HL-60 (cell line): ENCODE data around the gene CWC15.

Experiments used
- DNase-seq, 2 experiments: peaks; one replicate each; pipeline ENCODE4 v3.0.0-alpha.2; 2010 to 2020; ENCODE audit warnings: low read depth in 1 of 2, low spot score in 1 of 2
- H3K27ac ChIP-seq: fragments of 250-450 bp; sonication (Bioruptor Pico); replicated peaks from 2 replicates; pipeline ENCODE4 v1.5.1; 2020; ENCODE audit warnings: mild to moderate bottlenecking, moderate library complexity
- H3K27me3 ChIP-seq: fragments of 250-450 bp; sonication (Bioruptor Pico); 2 replicates; pipeline ENCODE4 v1.5.1; 2021; ENCODE audit warnings: mild to moderate bottlenecking, moderate library complexity; ENCODE audit not compliant: insufficient read depth, poor library complexity, severe bottlenecking
- H3K4me3 ChIP-seq: replicated peaks from 2 replicates; pipeline ENCODE4 v1.5.1; 2011; ENCODE audit warnings: mild to moderate bottlenecking, control low read depth, low read length; ENCODE audit not compliant: insufficient read depth
- CTCF ChIP-seq: IDR thresholded peaks from one replicate; pipeline ENCODE4 v1.5.1; 2011; ENCODE audit warnings: low read length, control low read depth, inconsistent platforms; ENCODE audit not compliant: insufficient read depth
- GABPA ChIP-seq: IDR thresholded peaks from 2 replicates; pipeline ENCODE4 v1.6.1; 2012; ENCODE audit warnings: low read depth
- POLR2AphosphoS5 ChIP-seq: IDR thresholded peaks from 2 replicates; pipeline ENCODE4 v1.6.1; 2012; ENCODE audit warnings: low read depth
- SPI1 ChIP-seq: IDR thresholded peaks from 2 replicates; pipeline ENCODE4 v1.6.1; 2012; ENCODE audit warnings: low read depth, mild to moderate bottlenecking, borderline replicate concordance
- TF ChIP-seq, protein P1 (sequence below): IDR thresholded peaks from 2 replicates; pipeline ENCODE4 v1.6.1; 2012; ENCODE audit warnings: low read depth; ENCODE audit not compliant: insufficient replicate concordance

The CWC15 gene

GRCh38 chr11:94928117-94928990 lies 45.0 kb downstream of the CWC15 start:
- H3K27ac ChIP-seq, result no peak overlapping the region

DNA sequence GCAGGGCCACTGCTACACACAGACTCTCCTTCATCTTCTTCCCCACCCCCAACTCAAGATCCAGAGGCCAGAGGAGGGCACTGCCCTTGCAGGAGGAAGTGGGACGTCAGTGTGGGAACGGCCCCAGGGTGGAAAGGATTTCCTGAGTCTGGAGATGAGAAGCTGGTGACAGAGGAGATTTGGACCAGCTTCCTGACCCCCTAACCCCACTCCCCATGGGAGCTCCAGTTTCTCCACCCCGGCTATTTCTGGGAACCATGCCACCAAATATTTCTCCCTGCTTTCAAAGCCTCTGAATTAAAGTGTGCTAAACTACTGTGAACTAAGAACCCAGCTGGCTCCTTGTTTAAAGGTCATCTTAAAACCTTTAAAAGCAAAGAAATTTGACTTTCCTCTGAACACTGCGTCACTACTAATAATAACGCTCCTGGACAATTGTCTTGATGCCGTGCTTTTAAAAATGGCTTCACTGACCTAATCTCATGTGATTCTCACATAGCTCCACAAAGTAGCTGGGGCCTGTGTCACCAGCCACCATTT lies 46.6 kb downstream of the CWC15 start:
- Histone ChIP-seq H3K27ac (no peak overlapping the region), H3K27me3 (no peaks in the 10 kb centered on the region), H3K4me3 (no peak overlapping the region)
- peak; percentile 16; the same call in 1 of the 2 replicates for TF ChIP-seq SPI1
- TF ChIP-seq, protein P1, sequence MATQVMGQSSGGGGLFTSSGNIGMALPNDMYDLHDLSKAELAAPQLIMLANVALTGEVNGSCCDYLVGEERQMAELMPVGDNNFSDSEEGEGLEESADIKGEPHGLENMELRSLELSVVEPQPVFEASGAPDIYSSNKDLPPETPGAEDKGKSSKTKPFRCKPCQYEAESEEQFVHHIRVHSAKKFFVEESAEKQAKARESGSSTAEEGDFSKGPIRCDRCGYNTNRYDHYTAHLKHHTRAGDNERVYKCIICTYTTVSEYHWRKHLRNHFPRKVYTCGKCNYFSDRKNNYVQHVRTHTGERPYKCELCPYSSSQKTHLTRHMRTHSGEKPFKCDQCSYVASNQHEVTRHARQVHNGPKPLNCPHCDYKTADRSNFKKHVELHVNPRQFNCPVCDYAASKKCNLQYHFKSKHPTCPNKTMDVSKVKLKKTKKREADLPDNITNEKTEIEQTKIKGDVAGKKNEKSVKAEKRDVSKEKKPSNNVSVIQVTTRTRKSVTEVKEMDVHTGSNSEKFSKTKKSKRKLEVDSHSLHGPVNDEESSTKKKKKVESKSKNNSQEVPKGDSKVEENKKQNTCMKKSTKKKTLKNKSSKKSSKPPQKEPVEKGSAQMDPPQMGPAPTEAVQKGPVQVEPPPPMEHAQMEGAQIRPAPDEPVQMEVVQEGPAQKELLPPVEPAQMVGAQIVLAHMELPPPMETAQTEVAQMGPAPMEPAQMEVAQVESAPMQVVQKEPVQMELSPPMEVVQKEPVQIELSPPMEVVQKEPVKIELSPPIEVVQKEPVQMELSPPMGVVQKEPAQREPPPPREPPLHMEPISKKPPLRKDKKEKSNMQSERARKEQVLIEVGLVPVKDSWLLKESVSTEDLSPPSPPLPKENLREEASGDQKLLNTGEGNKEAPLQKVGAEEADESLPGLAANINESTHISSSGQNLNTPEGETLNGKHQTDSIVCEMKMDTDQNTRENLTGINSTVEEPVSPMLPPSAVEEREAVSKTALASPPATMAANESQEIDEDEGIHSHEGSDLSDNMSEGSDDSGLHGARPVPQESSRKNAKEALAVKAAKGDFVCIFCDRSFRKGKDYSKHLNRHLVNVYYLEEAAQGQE, result no peak
- TF ChIP-seq POLR2AphosphoS5, result no peak
- no peak for TF ChIP-seq CTCF
- no peak for TF ChIP-seq GABPA
- no peak for DNase-seq

More at GRCh38 chr11:94928117-94928990, 45.0 kb downstream of the CWC15 start:
- no peaks in the 10 kb centered on the region for H3K27me3 ChIP-seq
- no peak for TF ChIP-seq GABPA
- TF ChIP-seq, protein P1, result no peak
- no peak for TF ChIP-seq POLR2AphosphoS5
- TF ChIP-seq CTCF, result no peak
- no peak for TF ChIP-seq SPI1
- no peak overlapping the region for H3K4me3 ChIP-seq
- no peak for DNase-seq

- DNase-seq, result no peak
- no peak overlapping the region for H3K27ac ChIP-seq
- TF ChIP-seq, protein P1, result no peak
- TF ChIP-seq GABPA (no peak), SPI1 (no peak), POLR2AphosphoS5 (no peak), CTCF (no peak)
- H3K4me3 ChIP-seq, result no peak overlapping the region
- no peaks in the 10 kb centered on the region for H3K27me3 ChIP-seq
Observed at GRCh38 chr11:94926271-94926625, 47.1 kb downstream of the CWC15 start.
